GM21717 (cell line): ENCODE results near the gene BEAN1.

Experiments
- ATAC-seq: cut with Tn5 transposase; IDR thresholded peaks from one replicate; pipeline ENCODE4 v1.9.1; 2021; ENCODE audit warnings: mild to moderate bottlenecking, moderate library complexity; ENCODE audit not compliant: unreplicated experiment

Gene BEAN1

DNA sequence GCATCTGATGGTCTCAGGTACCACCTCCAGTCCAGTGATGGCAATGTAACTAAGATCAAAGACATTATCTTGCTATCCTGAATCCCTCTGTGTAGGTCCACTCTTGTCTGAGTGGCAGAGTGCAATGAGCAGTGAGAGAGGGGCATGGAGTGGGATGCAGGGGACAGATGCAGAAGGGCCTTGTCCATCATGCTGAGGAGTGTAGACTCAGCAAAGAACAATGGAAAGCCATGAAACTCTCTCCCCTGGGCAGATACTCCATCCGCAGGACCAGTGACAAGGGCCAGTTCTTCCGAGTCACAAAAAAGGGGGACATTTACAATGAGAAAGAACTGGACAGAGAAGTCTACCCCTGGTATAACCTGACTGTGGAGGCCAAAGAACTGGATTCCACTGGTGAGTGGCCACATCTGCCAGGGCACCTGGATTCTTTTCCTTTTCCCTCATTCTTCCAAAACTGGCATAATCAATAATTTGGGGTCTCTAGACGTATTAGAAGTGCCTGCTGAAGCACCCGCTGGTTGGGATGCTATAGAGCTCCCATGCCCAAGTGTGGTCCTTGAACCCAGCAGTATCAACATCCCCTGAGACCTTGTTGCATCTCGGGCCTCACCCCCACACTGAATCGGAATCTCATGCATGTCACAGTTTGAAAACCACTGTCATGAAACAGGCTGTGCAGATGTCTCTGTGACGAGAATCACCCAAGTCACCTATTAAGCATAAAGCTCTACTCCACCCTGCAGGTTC lies 31.1 kb upstream of the BEAN1 start:
- ATAC-seq = no peak

DNA sequence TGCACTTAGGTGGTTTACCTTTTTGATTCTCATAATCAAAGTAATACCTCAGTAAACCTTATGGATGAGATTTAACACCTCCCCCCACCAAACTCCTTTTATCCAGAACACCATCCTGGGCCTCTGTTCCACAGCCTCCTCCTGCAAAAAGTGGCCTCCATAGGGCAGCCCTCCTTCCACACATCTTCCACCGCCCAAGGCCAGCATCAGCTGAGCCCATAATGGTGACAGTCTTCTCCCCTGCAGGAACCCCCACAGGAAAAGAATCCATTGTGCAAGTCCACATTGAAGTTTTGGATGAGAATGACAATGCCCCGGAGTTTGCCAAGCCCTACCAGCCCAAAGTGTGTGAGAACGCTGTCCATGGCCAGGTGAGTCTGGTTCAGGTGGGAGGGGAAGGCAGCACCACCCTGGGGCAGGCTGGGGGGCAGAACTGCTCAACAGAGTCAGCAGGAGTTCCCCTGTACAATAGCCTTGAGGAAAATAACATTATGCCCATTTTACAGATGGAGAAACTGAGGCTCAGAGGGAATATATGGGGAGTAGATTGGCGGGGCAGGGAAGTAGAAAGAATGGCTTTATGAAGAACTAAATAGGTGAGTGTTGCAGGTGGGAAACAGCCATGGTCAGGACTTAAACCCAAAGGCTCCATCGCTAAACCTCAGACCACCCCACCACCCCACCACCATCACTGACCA lies 29.2 kb upstream of the BEAN1 start:
- no peak for ATAC-seq

DNA sequence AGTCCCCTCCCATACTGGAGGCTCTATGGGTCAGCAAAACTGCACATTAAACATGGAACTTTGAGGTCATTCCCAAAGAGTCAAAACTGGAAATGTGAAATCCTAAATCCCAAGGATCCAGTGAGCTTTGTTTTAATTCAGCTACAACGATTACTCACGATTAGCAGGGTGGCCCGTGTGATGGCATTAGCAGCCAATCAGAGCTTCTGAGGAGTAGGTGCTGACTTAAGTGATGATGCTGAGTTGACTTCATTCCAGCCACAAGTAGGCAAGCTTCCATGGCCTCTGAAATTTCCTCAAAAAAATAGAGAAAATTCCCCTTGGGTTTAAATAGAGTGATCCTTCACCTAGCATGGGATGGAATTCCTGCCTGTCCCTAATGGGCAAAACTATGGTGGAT lies 28.1 kb upstream of the BEAN1 start:
- no peak for ATAC-seq

DNA sequence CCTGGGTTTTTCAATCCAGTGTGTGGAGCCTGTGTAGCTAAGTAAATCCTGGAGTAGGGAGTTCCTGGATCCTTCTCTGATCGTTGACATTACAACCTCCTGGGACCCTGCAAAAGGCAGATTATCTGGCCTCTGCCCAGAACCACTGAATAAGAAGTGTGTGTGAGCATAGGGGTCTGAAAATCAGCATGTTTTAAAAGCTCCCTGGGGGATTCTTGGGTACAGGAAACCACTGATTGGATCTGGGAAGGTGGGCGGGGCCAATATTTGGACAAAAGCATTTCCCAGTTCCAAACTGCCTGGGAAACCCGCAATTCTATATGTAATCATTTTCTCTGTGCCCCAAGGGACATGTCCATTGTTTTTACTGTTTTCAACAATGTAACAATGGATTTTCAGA lies 27.2 kb upstream of the BEAN1 start:
- ATAC-seq = no peak

DNA sequence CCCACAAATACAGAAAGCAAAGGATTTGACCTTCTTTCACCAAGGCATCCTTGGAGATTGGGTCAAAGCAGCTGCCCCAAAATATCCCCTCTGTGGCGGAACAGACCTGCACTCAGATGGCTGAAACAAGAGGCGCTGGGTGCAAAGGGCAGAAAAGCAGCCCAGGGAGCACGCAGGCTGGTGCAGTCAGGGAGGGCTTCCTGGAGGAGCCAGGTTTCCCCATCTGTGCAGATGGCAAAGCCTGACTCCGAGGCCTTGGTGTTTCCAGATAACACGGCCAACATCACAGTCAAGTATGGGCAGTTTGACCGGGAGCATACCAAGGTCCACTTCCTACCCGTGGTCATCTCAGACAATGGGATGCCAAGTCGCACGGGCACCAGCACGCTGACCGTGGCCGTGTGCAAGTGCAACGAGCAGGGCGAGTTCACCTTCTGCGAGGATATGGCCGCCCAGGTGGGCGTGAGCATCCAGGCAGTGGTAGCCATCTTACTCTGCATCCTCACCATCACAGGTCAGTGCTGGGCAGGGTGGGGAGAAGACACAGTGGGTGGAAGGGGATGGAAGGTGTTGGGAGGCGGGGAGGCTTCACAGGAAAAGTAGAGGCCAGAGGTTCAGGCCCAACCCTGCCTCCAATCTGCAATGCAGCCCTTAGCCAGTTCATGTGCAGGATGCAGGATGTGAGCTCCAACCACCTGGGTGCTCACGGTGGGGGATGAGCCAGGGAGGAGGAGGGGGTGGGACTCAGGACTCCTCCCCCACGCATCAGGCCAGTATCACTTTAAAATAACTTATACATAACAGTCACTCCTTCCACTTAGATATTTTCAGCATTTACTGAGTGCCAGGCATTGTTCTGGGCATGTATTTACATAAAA lies 26.4 kb upstream of the BEAN1 start:
- ATAC-seq = no peak

DNA sequence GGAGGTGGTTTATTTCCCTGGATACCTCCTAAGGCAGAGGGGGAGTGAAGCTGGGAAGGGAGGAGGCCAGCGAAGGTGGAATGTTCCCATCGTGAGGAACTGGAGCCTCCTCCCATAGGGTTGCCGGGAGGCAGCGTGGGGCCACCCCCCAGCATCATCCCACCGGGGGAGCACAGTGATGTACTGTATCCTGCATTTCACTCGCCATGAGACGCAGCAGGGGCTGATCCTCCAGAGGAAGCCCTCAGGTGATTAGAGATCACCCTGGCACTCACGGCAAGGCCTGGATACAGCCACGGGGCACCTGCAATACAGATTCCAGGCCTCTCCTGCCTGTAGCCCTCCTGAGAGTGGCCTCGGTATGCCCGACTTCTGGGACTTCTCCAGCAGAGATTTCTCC lies 25.5 kb upstream of the BEAN1 start:
- no peak for ATAC-seq

DNA sequence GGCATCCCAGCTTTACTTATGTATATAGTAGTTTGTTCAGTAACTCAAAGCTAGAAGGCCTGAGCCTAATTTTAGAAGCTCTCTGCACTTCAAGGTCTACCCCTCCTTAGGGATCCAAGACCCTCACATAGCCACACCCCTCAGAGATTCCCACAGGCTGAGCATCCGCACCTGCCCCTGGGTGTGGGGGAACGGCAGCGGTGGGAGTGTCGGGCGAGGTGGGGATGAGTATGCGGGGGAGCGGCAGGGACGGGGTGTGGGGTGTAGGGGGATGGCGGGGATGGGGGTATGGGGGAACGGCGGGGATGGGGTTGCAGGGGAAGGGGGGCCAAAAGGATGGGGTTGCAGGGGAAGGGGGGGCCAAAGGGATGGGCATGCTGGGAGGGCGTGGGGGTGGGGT lies 24.9 kb upstream of the BEAN1 start:
- no peak for ATAC-seq

DNA sequence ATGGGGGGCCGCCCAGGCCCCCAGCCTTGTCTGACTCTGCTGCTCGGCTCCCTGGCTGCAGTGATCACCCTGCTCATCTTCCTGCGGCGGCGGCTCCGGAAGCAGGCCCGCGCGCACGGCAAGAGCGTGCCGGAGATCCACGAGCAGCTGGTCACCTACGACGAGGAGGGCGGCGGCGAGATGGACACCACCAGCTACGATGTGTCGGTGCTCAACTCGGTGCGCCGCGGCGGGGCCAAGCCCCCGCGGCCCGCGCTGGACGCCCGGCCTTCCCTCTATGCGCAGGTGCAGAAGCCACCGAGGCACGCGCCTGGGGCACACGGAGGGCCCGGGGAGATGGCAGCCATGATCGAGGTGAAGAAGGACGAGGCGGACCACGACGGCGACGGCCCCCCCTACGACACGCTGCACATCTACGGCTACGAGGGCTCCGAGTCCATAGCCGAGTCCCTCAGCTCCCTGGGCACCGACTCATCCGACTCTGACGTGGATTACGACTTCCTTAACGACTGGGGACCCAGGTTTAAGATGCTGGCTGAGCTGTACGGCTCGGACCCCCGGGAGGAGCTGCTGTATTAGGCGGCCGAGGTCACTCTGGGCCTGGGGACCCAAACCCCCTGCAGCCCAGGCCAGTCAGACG lies 24.4 kb upstream of the BEAN1 start:
- no peak for ATAC-seq

DNA sequence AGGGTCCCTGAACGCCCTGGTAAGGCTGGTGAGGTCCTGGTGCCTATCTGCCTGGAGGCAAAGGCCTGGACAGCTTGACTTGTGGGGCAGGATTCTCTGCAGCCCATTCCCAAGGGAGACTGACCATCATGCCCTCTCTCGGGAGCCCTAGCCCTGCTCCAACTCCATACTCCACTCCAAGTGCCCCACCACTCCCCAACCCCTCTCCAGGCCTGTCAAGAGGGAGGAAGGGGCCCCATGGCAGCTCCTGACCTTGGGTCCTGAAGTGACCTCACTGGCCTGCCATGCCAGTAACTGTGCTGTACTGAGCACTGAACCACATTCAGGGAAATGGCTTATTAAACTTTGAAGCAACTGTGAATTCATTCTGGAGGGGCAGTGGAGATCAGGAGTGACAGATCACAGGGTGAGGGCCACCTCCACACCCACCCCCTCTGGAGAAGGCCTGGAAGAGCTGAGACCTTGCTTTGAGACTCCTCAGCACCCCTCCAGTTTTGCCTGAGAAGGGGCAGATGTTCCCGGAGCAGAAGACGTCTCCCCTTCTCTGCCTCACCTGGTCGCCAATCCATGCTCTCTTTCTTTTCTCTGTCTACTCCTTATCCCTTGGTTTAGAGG lies 23.5 kb upstream of the BEAN1 start:
- ATAC-seq = no peak

DNA sequence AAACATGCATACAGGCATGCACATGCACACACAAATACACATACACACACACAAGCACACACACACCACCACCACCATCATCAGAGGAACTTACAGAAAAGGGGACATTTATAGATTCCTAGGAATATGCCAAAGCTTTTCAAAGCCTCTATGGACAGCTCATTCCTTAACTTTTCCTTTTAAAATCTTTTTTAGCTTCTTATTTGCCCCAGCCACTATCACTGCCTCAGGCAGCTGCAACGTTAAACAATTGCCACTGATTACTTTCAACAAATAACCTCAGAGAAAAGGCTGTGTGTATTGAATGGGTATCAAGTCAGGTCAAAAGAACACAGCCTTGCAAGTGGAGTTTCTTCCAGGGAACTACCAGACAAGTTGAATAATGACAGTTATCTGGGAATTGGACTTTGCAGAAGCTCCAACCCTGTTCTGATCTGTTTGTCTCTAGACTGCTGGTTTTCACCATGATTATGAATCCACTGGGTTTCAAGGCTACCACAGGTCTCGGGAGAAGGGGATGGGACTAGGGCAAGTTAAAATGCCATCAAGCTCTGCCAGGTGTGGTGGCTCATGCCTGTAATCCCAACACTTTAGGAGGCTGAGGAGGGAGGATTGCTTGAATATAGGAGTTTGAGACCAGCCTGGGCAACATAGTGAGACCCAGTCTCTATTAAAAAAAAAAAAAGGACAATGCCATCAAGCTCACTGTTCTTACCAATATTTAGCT lies 21.9 kb upstream of the BEAN1 start:
- no peak for ATAC-seq

DNA sequence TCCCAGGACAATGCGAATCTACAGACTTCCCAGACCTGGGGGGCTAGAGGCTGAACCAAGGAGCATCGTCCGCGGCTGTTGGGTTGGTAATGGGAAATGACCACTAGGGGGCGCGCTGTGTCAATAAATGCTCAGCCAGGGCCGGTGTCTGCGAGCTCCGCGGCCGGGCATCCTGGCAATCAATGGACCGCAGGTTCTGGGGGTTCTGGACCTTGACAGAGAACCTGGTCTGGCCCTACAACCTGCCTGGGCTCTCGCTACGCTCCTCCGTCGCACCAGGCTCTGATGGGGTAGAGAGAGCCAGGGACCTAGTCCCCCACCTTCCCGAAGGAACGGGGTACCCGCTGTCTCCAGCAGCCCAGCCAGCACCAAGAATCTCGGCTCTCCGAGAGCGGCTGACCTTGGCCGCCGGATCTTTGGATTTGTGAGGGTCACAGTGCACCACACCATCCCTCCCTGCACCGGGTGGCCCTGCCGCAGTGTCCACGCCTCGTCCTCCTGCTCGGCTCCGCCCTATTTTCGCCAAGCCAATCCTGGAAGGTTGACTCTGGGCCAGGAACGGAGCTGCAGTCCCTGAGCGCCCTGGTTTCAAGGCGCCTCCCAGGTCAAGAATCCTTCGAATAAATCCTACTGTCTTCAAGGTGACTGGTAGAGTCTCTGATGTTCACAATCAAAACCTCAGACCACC lies 20.4 kb upstream of the BEAN1 start:
- ATAC-seq = peak; percentile 87

DNA sequence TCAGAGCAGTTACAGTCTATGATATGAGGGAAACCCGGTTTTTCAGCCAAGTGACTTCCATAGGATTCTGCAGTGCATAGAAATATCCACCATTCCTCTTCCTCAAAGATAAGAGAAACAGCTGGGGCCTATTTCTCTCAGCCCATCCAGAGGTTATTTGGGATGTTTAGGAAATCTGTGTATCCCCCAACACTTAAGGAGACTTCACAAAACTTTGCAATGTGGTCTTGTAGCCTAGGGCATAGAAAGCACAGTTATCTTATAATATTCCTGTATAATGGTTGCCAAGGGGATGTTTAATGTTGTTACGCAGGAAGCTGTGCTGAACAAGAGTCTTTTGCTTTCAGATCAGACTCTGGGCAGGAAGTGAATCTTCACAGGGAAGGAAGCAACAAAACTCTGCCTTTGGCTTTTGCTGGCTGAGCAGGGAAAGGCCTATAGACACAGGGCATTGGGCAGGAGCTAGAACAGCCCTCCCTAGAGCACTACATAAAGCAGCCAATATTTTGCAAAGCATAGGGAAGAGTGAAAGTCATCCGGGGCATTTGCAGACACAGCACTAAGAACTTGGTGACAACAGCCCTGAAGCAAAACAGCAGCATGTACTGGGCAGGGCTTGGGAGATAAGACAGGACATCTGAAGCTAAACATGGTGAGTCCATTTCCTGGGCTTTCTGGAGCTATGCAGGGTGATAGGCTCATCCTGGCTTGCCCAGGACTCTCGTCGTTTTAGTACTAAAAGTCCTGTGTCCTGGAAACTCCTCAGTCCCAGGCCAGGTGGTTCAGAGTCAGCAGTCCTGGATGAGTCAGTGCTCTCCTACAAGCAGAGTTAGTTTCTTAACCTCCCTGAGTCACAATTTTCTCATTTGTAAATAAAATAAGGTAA lies 18.7 kb upstream of the BEAN1 start:
- no peak for ATAC-seq

DNA sequence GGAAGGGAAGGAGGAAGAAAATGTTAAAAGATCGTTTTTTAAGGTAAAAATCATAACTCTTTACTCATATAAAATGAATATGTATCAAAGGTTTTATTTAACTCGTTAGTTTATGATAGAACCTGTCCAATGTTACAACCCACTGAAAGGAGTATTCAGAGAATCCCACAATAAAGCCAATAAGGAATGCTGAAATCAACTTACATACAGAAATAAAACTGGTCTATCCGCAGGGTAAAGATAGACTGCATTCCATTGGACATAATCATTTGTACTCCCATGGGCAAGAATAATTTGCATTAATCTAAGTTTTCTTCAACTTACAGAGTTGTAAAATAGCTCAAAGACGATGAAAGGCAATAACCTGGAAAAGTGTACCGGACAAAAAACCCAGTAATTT lies 17.9 kb upstream of the BEAN1 start:
- ATAC-seq = no peak

DNA sequence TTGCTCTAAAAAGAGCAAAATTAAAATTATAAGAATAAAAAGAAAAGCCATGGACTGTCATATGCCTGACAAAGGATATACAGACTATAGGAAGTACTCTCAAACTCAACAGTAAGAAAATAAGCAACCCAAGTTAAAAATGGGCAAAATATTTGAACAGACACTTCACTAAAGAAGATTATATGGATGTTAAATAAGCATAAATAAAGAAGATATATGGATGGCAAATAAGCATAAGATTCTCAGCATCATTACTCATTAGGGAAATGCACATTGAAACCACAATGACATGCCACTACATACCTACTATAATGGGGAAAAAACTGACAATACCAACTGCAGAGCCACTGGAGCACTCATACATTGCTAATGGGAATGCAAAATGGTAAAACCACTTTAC lies 14.9 kb upstream of the BEAN1 start:
- ATAC-seq = no peak

DNA sequence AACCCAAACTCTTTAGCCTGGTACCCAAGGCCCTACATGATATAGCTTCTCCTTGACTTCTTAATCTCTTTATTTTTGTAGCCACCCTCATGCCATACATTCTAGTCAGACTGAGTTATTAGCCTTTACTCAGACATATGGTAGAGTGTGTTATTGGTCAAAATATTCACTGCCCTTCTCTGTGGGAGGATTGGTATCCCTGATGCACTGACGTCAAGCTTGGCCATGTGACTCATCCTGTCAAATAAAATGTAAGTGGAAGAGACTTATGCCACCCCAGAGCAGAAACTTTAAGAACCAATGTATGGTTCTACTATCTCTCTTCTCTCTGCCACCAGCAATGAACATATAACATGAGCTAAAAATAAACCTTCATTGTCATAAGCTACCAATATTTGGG lies 12.2 kb upstream of the BEAN1 start:
- no peak for ATAC-seq

DNA sequence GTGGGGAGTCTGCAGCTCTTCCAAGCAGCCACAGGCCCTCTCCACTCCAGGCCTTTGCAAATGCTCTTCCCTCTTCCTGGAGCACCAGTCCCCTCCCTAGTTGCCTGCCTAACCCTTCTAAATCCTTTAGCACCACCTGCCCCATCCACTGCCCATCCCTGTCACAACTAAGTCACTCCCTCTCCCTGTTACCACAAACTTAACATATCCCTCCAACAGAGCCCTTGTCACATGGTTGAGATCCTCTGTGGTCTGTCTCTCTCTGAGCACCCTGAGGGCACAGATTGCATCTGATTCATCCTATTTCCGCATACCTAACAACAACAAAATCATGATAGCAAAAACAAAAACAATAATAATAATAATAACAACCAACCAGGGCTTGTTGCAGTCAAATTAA lies 11.0 kb upstream of the BEAN1 start:
- ATAC-seq = no peak

DNA sequence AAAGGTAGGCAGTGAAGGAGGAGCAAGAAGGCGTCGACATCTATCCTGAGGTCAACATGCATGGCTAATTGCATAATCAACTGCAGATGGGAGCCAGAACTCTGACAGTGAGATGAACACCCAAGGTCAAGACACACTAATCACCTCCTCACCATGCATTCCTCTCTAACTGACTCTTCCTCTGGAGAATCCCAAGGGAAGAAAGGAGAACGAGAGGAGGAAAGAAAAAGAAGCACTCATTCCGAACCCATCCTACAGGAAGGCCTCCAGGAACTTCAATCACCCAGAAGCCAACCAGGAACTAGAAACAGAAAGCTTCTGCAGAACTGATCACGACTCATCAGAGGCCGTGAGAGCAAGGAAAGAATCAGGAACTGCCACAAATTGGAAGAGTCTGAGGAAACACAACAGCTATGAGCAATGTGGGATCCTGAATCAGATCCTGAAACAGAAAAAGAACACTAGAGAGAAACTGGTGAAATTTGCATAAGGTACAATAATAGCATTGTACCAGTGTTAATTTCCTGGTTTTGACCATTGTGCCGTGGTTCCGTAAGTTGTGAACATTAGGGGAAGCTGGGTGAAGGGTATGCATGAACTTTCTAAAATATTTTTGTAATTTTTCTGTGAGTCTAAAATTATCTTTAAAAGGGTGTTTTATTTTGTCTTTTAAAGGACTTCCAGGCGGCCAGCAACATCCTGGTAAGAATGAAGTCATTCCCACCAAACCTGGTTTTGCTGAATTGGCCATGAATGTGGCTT lies 10.0 kb upstream of the BEAN1 start:
- no peak for ATAC-seq
